ENCODE data around the gene VPS37B. TPM values are rescaled to one million over a fixed set of nuclear protein-coding genes. Genes with fewer than 3 reads are reported as not detected.

Gene VPS37B
- total RNA-seq, 4 donors from 2014 or later = 49.5 to 92.8 (median 58.4) TPM

DNA sequence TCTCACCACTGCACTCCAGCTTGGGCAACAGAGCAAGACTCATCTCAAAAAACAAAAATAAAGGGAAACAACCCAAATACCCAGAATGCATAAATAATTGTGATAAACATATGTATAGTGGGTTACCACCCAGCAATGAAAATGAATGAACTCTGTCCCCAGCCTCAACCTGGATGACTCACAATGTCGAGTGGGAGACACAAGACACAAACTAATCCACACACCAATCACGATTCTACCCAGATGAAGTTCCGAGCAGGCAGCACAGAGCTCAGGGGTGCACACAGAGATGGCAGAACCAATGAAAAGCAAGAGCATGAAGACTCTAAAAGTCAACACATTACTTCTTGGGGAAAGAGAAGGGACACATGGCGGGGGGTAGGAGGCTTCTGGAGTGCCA is 43.2 kb upstream of the VPS37B start:
- Histone ChIP-seq H3K9me3 (no peaks in the 10 kb centered on the region), H3K4me3 (no peak overlapping the region), H3K27ac (no peak overlapping the region), H3K4me1 (peaks cover 0 to 27% (median 0%) of the 10 kb centered on the region in 4 donors), H3K36me3 (no peaks in the 10 kb centered on the region), H3K27me3 (no peaks in the 10 kb centered on the region)
- TF ChIP-seq POLR2A (IDR thresholded peaks at IDR 0.05) = no peak
- TF ChIP-seq, protein P1, sequence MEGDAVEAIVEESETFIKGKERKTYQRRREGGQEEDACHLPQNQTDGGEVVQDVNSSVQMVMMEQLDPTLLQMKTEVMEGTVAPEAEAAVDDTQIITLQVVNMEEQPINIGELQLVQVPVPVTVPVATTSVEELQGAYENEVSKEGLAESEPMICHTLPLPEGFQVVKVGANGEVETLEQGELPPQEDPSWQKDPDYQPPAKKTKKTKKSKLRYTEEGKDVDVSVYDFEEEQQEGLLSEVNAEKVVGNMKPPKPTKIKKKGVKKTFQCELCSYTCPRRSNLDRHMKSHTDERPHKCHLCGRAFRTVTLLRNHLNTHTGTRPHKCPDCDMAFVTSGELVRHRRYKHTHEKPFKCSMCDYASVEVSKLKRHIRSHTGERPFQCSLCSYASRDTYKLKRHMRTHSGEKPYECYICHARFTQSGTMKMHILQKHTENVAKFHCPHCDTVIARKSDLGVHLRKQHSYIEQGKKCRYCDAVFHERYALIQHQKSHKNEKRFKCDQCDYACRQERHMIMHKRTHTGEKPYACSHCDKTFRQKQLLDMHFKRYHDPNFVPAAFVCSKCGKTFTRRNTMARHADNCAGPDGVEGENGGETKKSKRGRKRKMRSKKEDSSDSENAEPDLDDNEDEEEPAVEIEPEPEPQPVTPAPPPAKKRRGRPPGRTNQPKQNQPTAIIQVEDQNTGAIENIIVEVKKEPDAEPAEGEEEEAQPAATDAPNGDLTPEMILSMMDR (IDR thresholded peaks at IDR 0.05) = no peak
- no peak for DNase-seq

DNA sequence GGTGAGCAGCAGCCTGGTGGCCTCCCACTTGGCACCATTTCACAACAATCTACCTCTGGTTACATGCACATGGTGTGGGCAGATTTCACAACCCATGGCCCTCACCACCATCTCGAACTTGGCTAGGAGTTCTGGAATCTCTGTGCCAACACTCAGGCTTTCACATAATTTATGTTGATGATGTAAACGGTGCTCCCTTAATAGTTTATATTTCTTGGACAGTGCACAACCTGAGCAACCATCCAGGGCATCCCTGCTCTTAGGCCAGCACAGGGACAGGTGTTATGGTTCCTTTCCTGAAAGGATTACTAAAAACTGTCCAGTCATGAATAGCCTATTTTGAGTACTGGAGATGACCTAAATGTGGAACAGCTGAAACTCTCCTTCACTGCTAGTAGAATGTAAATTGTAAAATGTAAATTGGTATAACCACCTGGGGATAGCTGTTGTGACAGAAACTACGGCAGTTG is 41.7 kb upstream of the VPS37B start:
- H3K9me3 ChIP-seq = no peaks in the 10 kb centered on the region
- no peak overlapping the region for H3K4me3 ChIP-seq
- peaks cover 0 to 12% (median 0%) of the 10 kb centered on the region in 4 donors for H3K4me1 ChIP-seq
- H3K36me3 ChIP-seq = no peaks in the 10 kb centered on the region
- no peak for TF ChIP-seq POLR2A (IDR thresholded peaks at IDR 0.05)
- TF ChIP-seq, protein P1 (IDR thresholded peaks at IDR 0.05) = no peak
- no peak overlapping the region for H3K27ac ChIP-seq
- no peaks in the 10 kb centered on the region for H3K27me3 ChIP-seq
- DNase-seq = no peak

- TF ChIP-seq, protein P1 (IDR thresholded peaks at IDR 0.05) = no peak
- TF ChIP-seq POLR2A (IDR thresholded peaks at IDR 0.05) = no peak
- no peaks in the 10 kb centered on the region for H3K36me3 ChIP-seq
- no peaks in the 10 kb centered on the region for H3K27me3 ChIP-seq
- DNase-seq = no peak
- H3K4me3 ChIP-seq = no peak overlapping the region
- H3K4me1 ChIP-seq = peaks cover 0 to 5% (median 0%) of the 10 kb centered on the region in 4 donors
- H3K27ac ChIP-seq = no peak overlapping the region
- no peaks in the 10 kb centered on the region for H3K9me3 ChIP-seq
Observed at GRCh38 chr12:122935318-122935717, 39.4 kb upstream of the VPS37B start.

DNA sequence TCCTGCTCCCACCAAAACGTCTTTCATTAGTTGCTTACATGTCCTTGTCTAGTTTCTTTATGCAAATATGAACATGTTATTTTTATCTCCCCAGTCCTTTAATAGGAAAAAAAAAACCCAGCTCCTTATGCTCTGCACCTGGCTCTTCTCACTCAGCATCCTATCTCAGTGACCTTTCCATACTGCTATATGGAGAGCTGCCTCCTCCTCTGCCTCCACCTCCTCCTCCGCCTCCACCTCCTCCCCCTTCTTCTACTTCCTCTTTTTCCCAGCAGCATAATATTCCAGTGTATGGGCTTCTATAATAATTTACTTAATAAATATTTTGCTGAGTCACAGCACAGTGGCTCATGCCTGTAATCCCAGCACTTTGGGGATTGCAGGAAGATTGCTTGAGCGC is 38.8 kb upstream of the VPS37B start:
- Histone ChIP-seq H3K27ac (no peak overlapping the region), H3K27me3 (no peaks in the 10 kb centered on the region), H3K4me3 (no peak overlapping the region), H3K36me3 (no peaks in the 10 kb centered on the region), H3K9me3 (no peaks in the 10 kb centered on the region), H3K4me1 (peaks cover 0 to 5% (median 0%) of the 10 kb centered on the region in 4 donors)
- TF ChIP-seq, protein P1 (IDR thresholded peaks at IDR 0.05) = no peak
- no peak for TF ChIP-seq POLR2A (IDR thresholded peaks at IDR 0.05)
- no peak for DNase-seq

- Histone ChIP-seq H3K27me3 (no peaks in the 10 kb centered on the region), H3K9me3 (no peaks in the 10 kb centered on the region), H3K27ac (no peak overlapping the region), H3K36me3 (no peaks in the 10 kb centered on the region), H3K4me3 (no peak overlapping the region), H3K4me1 (no peaks in the 10 kb centered on the region)
- no peak for DNase-seq
- TF ChIP-seq, protein P1 (IDR thresholded peaks at IDR 0.05) = no peak
- TF ChIP-seq POLR2A (IDR thresholded peaks at IDR 0.05) = no peak
Observed at GRCh38 chr12:122932207-122932606, 36.3 kb upstream of the VPS37B start.

DNA sequence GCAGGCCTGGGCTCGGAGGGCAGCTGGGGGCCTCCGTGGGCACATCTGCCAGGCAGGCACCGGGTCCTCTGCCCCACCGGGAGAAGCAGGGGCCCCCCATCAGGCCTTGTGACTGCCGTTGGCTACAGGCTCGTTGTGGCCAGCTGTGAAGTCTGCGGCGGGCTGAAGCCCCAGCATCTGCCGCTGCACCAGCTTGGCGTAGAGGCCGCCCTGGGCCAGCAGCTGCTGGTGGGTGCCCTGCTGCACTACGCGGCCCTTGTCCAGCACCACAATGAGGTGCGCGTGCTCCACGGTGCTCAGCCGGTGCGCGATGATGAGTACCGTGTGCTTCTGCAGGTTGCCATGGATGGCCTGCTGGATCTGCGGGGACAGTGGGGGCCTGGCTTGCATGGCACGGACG is 33.9 kb upstream of the VPS37B start:
- H3K4me3 ChIP-seq = no peak overlapping the region
- H3K36me3 ChIP-seq = no peaks in the 10 kb centered on the region
- no peaks in the 10 kb centered on the region for H3K27me3 ChIP-seq
- TF ChIP-seq, protein P1 (IDR thresholded peaks at IDR 0.05) = no peak
- TF ChIP-seq POLR2A (IDR thresholded peaks at IDR 0.05) = no peak
- H3K4me1 ChIP-seq = no peaks in the 10 kb centered on the region
- no peaks in the 10 kb centered on the region for H3K9me3 ChIP-seq
- DNase-seq = no peak
- H3K27ac ChIP-seq = no peak overlapping the region
